GM18858 (cell line): ENCODE measurements around the gene ARHGAP22.

ENCODE experiments used
- ATAC-seq: cut with Tn5 transposase; IDR thresholded peaks from one replicate; pipeline ENCODE4 v1.9.1; 2021; ENCODE audit not compliant: unreplicated experiment

Gene ARHGAP22

GRCh38 chr10:48554656-48555055, 50.2 kb downstream of the ARHGAP22 start:
- no peak for ATAC-seq

DNA sequence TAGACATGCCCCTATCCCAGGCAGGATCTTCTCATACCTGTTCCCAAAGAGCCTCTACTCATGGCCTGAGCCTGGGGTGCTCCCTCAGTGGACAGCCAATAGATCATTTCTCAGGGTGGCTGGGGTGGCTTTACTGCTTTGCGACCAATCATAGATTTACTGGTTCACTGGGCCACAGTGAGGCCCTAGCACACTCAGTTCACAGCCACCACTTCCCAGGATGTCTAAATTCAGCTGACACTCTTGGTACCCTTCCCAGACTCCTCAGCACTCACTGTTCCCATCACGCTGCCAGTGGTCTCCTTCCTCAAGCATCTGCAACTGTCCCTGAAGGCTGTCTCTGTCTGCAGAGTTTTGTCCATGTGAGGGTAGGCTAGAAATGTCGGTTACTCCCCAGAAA, 50.6 kb downstream of the ARHGAP22 start:
- no peak for ATAC-seq

DNA sequence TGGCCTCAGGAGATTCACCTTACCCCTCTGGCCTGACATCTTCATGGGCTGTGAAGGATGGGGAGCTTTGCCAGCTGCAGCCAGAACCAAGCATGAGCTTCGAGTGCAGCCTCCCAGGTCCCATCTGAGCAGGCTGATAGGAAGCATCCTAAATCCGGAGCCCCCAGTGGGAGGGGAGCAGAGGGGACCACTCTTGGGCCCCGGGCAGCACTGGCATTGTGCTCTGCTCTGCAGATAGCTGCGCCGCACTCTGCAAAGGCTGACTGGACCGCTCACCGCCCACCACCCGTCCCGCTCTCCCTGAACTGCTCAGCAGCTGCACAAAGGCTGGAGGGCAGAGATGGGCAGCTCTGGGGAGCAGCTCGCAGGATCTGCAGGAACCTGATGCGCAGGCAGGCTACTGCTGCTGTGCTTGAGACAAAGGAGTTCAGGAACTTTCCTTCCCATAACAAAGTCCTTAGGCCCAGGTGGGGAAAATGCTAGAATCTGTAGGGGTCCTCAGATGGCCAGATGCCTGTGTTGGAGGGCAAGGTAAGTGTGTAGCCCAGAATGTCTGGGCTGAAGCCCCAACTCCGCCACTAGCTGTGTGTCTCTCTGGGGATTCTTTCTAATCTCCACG, 51.8 kb downstream of the ARHGAP22 start:
- no peak for ATAC-seq

- ATAC-seq: no peak
These were observed 52.8 kb downstream of the ARHGAP22 start for GRCh38 chr10:48551861-48552591.

GRCh38 chr10:48550977-48551376, 53.9 kb downstream of the ARHGAP22 start:
- no peak for ATAC-seq

GRCh38 chr10:48550071-48550691, 54.7 kb downstream of the ARHGAP22 start:
- ATAC-seq: no peak

DNA sequence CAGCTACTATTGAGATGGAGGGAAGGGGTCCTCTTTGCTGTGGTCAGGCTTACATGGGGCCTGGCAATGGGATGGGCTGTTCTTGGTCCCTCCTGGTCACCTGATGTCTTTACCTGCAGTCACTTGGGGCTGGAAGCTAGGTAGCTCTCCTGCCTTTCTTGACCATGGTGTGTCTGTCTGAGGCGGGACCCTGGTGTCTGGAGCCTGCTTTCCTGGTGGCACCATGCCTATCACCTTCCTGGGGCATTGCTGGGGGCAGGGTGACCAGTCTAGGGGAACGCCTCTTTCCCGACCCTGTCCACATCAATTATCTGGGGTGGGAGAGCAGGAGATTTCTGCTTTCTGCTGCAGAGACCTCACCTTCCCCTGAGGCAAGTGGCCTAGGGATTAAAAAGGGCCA, 55.6 kb downstream of the ARHGAP22 start:
- ATAC-seq: no peak

- no peak for ATAC-seq
These were observed 56.2 kb downstream of the ARHGAP22 start for GRCh38 chr10:48548531-48549135.

- ATAC-seq: no peak
These were observed 56.9 kb downstream of the ARHGAP22 start for GRCh38 chr10:48547981-48548380.

- no peak for ATAC-seq
These were observed 57.6 kb downstream of the ARHGAP22 start for GRCh38 chr10:48547061-48547895.

- ATAC-seq: no peak
These were observed 59.3 kb downstream of the ARHGAP22 start for GRCh38 chr10:48545462-48546145.

DNA sequence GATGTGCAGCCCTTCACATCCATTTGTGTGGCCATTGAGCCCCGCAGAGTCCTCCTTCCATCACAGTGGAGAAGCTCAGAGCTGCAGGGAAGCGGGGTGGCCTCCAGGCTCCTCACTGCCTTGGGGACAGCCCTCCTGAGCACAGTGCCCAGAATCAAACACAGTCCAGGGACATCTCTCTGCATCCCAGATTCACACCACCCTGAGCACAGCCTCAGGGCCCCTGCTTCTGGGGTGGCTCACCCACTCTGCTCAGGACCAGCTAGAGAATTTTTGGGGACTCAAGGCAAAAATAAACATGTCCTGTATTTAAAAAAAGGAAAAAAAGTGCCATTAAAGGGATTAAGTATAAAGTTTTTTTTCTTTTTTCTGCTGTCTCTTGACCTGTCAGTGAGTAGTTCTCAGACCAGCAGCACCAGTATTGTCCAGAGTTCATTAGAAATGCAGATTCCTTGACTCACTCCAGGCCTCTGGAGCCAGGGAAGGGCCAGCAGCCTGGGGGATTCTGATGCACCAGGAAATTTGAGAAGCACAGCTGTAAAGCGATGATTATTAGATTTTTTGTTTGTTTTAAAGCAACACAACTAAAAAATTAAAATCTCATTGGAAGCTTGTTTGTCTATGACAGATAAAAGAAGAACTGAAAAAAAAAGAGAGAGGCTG, 61.6 kb downstream of the ARHGAP22 start:
- no peak for ATAC-seq

DNA sequence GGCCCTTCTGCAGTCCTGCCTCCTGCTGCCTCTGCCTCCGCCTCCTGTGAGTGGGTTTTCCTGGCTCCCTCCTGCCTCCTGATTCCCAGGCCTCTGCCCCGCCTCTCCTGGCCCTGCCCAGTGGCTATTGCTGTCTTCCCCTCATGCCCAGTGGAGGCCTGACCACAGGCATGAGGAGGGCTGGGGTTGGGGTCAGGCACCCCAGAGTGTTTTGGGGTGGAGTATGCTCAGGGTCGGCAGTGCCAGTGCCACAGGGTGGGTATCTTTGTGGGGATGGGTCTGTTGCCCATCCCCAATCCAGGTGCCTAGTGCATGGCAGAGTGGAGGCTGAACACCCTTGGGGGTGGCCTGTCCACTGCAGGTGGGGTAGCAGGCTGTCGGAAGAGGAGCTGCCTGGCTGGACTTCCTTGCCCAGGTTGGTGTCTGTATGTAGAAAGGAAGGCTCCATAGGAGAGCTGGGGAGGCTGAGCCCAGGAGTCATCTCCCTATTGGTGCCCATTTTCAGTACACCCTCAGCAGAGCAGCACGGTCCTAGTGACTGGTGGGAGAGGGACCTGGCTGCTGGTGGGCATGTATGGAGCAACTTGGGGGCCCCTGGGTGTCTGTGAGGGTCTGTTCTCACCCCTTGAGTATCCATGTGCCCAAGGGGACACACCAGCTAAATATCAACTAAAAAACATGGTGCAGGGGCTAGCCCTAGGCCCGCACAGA, 62.2 kb downstream of the ARHGAP22 start:
- no peak for ATAC-seq

DNA sequence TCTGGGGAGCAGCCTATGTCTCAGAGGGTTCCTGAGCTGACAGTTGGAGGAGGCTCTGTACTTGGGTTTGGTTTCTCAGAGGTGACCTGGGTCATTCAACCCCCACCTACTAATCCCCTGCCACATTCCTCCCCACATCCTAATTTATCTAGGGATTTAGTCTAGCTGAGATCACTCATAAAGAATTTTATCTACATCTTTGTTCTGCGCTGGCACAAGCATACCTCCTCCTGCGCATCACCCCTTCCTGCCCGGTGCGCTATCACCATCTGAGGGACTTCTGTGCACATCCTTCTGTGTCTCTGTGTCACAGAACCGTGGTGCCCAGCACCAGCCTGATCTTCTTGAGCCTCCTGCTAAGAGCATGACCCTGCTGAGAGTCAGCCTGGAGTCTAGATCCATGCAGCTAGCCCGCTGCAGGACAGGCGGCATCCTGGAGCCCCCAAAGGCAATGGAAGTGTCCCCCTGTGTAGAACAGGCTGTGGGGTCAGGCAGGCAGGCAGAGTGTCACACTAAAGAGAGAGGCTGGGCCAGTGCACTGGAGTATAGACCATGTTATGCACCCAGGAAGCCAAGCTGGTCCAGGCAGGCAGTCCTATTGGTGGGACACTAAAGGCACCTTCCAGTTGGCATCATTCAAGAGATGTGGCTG, 63.6 kb downstream of the ARHGAP22 start:
- ATAC-seq: no peak

DNA sequence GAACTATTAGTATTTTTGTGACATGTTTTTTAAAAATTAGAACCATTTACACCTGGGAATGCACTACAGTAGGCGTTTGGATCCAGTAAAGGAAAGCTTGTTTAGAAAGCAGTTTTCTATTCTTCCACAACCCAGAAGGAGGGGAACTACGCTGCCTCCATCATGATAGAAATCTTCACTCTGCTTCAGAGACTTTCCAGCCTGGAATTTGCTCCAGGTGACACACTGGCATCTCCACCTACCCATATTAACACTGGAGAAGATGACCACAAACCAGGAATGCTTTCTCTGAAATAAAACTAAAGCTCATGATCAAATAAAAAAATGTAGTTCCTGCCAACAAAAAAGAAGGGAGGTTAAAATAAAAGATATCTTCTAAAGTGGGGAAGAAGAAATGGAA, 66.3 kb downstream of the ARHGAP22 start:
- no peak for ATAC-seq

- ATAC-seq: no peak
These were observed 67.7 kb downstream of the ARHGAP22 start for GRCh38 chr10:48536916-48537890.

DNA sequence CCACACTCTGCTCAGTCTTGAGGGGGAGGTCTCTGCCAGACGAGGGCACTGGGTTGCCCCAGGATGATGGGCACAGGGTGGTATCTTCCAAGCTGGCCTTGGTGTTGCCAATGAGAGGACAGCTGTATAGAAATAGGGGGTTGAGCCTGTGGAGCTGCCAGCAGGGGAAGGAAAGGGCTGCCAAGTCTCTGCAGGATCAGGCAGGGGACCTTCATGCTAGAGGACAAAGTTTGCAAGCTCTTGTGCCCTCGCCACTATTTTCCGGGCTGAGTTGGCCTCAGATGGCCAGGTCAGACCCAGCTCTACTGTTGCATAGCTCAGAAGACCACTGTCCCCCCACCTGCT, 68.7 kb downstream of the ARHGAP22 start:
- ATAC-seq: no peak
